ENCODE measurements around the gene CLHC1. TPM values are rescaled to one million over a fixed set of nuclear protein-coding genes. Genes with fewer than 3 reads are reported as not detected.

CLHC1 gene
- total RNA-seq, 1 donor from 2014 or later: not detected

GRCh38 chr2:55154525-55155030 is 77.5 kb downstream of the CLHC1 start:
- H3K36me3 ChIP-seq: no peaks in the 10 kb centered on the region
- H3K9me3 ChIP-seq: no peaks in the 10 kb centered on the region
- peak overlapping the region; percentile 79 to 81 for H3K27ac ChIP-seq
- no peaks in the 10 kb centered on the region for H3K27me3 ChIP-seq
- peaks cover 14 to 64% of the 10 kb centered on the region in 2 donors for H3K4me1 ChIP-seq
- peak in 1 of 2 donors; percentile 22 for DNase-seq (ENCODE audit: low spot score in 2 of 2)
- H3K4me3 ChIP-seq: no peak overlapping the region
- no peak for TF ChIP-seq CTCF (IDR thresholded peaks at IDR 0.05)
- intact Hi-C loops (cut with DNase I): loop anchor here (2.0 kb wide), 1 partner anchor 20 kb away; no protein-coding TSS in a partner anchor

GRCh38 chr2:55153584-55154299 is 78.4 kb downstream of the CLHC1 start:
- H3K9me3 ChIP-seq: no peaks in the 10 kb centered on the region
- peak overlapping the region; percentile 79 to 81 for H3K27ac ChIP-seq
- no peak for TF ChIP-seq CTCF (IDR thresholded peaks at IDR 0.05)
- H3K4me1 ChIP-seq: peaks cover 12 to 56% of the 10 kb centered on the region in 2 donors
- intact Hi-C loops (cut with DNase I): loop anchor here (2.0 kb wide), 1 partner anchor 19 kb away; no protein-coding TSS in a partner anchor
- H3K27me3 ChIP-seq: no peaks in the 10 kb centered on the region
- no peaks in the 10 kb centered on the region for H3K36me3 ChIP-seq
- peak in 1 of 2 donors; percentile 37 for DNase-seq (ENCODE audit: low spot score in 2 of 2)
- H3K4me3 ChIP-seq: no peak overlapping the region

GRCh38 chr2:55152475-55153412 is 79.3 kb downstream of the CLHC1 start:
- no peaks in the 10 kb centered on the region for H3K27me3 ChIP-seq
- peaks cover 8 to 46% of the 10 kb centered on the region in 2 donors for H3K4me1 ChIP-seq
- no peak for TF ChIP-seq CTCF (IDR thresholded peaks at IDR 0.05)
- intact Hi-C loops (cut with DNase I): no loop called here
- peak overlapping the region; percentile 79 to 81 for H3K27ac ChIP-seq
- H3K36me3 ChIP-seq: no peaks in the 10 kb centered on the region
- no peak overlapping the region for H3K4me3 ChIP-seq
- peak in 1 of 2 donors; percentile 55 for DNase-seq (ENCODE audit: low spot score in 2 of 2)
- H3K9me3 ChIP-seq: no peaks in the 10 kb centered on the region

GRCh38 chr2:55151733-55152433 is 80.2 kb downstream of the CLHC1 start:
- no peak overlapping the region for H3K4me3 ChIP-seq
- H3K4me1 ChIP-seq: peaks cover 8 to 38% of the 10 kb centered on the region in 2 donors
- no peak overlapping the region for H3K27ac ChIP-seq
- intact Hi-C loops (cut with DNase I): no loop called here
- no peaks in the 10 kb centered on the region for H3K9me3 ChIP-seq
- TF ChIP-seq CTCF (IDR thresholded peaks at IDR 0.05): no peak
- no peaks in the 10 kb centered on the region for H3K36me3 ChIP-seq
- H3K27me3 ChIP-seq: no peaks in the 10 kb centered on the region
- peak in 1 of 2 donors; percentile 30 for DNase-seq (ENCODE audit: low spot score in 2 of 2)

- peak in 1 of 2 donors; percentile 54 for DNase-seq (ENCODE audit: low spot score in 2 of 2)
- H3K4me3 ChIP-seq: no peak overlapping the region
- H3K9me3 ChIP-seq: no peaks in the 10 kb centered on the region
- no peak overlapping the region for H3K27ac ChIP-seq
- H3K4me1 ChIP-seq: peaks cover 1 to 28% of the 10 kb centered on the region in 2 donors
- intact Hi-C loops (cut with DNase I): no loop called here
- no peaks in the 10 kb centered on the region for H3K36me3 ChIP-seq
- TF ChIP-seq CTCF (IDR thresholded peaks at IDR 0.05): no peak
- H3K27me3 ChIP-seq: no peaks in the 10 kb centered on the region
Measured at GRCh38 chr2:55150834-55151233, 81.3 kb downstream of the CLHC1 start.

Measured in ascending aorta (tissue), 2 donors.